GM18951 (cell line): Measurements from ENCODE around the gene SAFB2.

Experiments used
- POLR2A ChIP-seq: IDR thresholded peaks from 4 replicates; pipeline ENCODE4 v1.6.1; 2011; ENCODE audit warnings: mild to moderate bottlenecking; ENCODE audit not compliant: insufficient read length, insufficient read depth; ENCODE audit errors: extremely low read depth
- in situ Hi-C: fragments of 300-500 bp; cut with MboI; formaldehyde crosslinking; loops from one replicate; pipeline ENCODE4 v1.12.0; 2022; ENCODE audit warnings: low sequenced_read_pairs, mixed read lengths, inconsistent platforms; ENCODE audit not compliant: unreplicated experiment

Gene SAFB2

DNA sequence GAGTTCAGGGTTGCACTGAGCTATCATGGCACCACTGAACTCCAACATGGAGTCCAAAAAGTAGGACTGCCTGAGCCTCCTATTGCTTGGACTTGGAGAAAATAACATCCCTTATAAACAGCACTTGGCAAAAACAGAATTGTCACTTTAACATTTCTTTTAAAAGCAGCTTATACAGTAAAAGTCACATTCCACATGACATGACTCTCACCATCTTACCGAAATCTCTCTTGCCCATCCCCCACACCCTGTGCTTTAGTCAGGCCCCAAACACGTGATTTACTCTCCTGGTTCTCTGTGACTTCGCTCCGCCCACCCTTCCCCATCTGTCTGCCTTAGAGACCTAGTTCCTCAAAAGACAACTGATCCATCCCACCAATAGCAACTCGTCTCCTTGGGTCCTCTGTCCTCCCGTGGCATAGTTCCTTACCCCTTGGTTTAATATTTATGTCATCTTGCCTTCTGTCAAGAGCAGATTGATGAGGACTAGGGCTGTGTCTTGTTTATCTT, 4.9 kb upstream of the SAFB2 start:
- in situ Hi-C loops: no loop called here
- no peak for TF ChIP-seq POLR2A

GRCh38 chr19:5625641-5626040, 3.1 kb upstream of the SAFB2 start:
- no peak for TF ChIP-seq POLR2A
- in situ Hi-C loops: no loop called here

- TF ChIP-seq POLR2A: no peak
- in situ Hi-C loops: no loop called here
Observed at GRCh38 chr19:5624741-5625278, 2.2 kb upstream of the SAFB2 start.

DNA sequence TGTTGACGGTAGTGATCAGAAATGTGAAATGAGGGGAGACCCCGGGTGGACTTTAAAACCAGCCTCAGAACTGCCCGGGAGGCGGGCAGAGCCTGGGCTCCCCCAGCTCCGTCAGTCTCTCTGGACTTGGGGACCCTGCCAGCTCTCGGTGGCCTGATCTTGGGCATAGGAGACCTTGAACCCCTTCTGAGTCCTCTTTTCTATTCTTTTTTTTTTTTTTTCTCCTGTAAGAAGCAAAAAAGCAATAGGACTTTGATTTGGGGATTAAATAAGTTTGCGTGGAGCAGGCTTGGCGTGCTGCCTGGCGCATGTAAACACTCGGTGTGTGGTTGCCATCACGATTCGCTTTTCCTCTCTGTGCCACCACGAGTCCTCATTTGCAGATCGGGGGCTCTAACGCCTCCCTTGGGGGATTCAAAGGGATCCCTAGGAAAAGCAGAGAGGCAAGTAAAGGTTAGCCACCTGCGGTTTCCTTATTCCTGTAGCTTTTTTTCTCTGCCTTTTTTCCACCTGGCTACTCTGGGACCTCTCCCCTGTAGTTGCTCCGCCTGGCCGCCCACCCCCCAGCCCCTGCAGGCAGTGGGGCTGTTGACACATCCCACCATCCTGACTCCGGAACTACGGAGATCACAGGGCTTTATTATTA, 1.6 kb upstream of the SAFB2 start:
- in situ Hi-C loops: no loop called here
- no peak for TF ChIP-seq POLR2A

GRCh38 chr19:5623397-5624017, 931 bp upstream of the SAFB2 start:
- in situ Hi-C loops: no loop called here
- no peak for TF ChIP-seq POLR2A

- no peak for TF ChIP-seq POLR2A
- in situ Hi-C loops: no loop called here
Observed at GRCh38 chr19:5621945-5622464, 571 bp downstream of the SAFB2 start.

- in situ Hi-C loops: no loop called here
- no peak for TF ChIP-seq POLR2A
Observed at GRCh38 chr19:5621311-5621944, 1.1 kb downstream of the SAFB2 start.

DNA sequence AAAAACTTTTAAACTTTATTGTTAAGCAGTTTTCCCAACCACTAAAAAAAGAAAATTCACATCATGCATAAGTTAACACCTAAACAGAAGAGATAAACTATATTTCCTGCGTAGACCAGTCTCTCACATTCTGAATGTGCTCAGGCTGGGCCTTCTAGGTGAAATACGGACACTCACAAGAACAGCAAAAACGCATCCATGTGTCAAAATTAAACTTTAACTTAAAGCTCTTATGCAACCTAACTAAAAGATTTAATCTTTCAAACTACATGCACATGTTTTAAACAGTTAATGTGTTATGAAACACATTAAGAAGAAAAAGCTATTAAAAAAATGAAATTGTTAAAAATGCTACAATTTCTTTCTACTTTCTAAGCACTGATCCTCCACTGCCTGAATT, 2.6 kb downstream of the SAFB2 start:
- no peak for TF ChIP-seq POLR2A
- in situ Hi-C loops: no loop called here

DNA sequence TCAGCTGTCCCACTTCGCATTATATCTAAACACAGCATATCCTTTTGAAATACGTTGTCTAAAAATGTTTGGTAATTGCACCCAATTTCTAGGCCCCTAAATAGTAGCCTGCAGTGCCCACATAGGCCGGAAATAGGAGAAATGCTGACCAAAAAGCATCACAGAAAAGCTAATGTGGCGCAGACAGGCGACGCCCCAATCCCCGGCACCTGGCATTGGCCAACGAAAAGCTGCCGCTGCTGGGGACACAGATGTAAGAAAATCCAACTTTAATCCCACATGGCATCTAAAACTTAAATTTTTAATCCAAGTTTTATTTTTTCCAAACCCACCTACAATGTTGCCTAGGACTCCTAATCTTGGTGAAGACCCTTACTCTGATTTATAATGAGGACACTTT, 4.0 kb downstream of the SAFB2 start:
- TF ChIP-seq POLR2A: no peak
- in situ Hi-C loops: no loop called here

- TF ChIP-seq POLR2A: no peak
- in situ Hi-C loops: no loop called here
Observed at GRCh38 chr19:5617080-5617479, 5.5 kb downstream of the SAFB2 start.

DNA sequence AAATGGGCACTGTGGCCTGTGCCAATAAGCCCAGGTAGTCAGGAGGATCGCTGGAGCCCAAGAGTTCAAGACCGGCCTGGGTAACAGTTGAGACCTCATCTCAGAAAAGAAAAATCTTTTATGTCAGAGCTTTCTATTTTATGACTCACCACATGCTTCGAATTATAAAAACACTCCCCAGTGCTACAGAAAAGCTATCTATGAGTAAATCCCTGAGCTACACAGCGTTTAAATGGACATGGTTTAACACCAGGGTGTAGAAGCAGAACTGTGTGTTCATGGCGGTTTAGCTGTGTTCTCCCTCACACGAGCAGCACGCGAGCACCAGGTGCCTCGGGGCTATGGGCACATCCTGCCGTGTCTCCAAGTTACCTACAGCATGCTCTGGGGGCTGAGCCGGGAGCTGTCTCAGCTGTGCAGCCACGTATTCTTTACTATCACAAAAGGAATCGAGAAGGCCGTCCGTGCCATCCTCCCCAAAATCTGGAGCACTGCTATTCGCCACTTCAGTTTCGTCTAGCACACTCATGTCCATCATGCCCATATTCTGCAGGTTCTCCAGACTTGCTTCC, 6.7 kb downstream of the SAFB2 start:
- no peak for TF ChIP-seq POLR2A
- in situ Hi-C loops: no loop called here

GRCh38 chr19:5612891-5613865, 9.4 kb downstream of the SAFB2 start:
- TF ChIP-seq POLR2A: no peak
- in situ Hi-C loops: no loop called here
